Measurements from ENCODE around the gene CNOT1. TPM values are rescaled to one million over a fixed set of nuclear protein-coding genes. Genes with fewer than 3 reads are reported as not detected.

The CNOT1 gene
- polyA plus RNA-seq, 1 donor from 2014 or later: 66.2 TPM

DNA sequence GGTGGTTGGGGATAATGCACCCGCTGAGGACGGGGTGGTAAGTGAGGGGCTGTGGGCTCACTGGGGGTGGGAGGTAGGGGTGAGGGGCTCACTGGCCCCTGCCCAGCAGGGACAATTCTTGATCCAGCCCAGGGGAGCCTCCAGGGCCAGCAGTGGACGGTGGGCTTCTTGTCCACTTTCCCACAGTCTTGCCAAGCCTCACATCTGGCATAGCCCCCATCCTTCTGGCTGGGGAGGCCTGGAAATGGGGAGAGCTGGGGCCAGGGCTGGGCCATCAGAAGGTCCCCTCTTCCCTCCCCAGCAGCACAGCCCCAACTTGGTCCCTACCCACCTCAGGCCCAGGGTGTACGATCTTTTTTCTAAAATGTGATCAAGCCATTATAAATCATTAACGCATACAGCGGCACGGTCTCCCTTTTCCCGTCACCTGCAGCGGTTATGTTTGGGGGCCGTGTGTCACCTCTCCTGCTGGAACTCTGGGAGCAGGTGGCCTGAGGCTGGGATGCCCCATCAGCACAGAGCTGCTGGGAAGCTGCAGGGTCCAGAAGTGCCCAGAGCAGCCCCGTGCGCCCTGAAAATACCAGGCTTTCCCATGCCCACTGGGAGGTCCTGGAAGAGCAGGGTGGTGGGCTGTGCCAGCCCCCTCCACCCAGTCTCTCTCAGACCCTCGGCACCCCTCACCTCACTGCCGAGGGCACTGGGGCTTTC is 121.5 kb downstream of the CNOT1 start:
- Histone ChIP-seq H3K4me2 (ENCODE audit: low read length) (no peak overlapping the region), H3K4me3 (ENCODE audit: low read length) (no peak overlapping the region), H3K27me3 (ENCODE audit: insufficient read depth, low read depth, low read length) (no peaks in the 10 kb centered on the region), H4K20me1 (ENCODE audit: insufficient read depth) (no peaks in the 10 kb centered on the region), H3K36me3 (ENCODE audit: insufficient read depth, low read length) (no peaks in the 10 kb centered on the region), H3K79me2 (replicated peaks; ENCODE audit: insufficient read depth, low read length) (peaks cover under 1% of the 10 kb centered on the region), H3K9ac (ENCODE audit: low read length) (no peak overlapping the region), H2AFZ (ENCODE audit: low read depth, low read length) (no peak overlapping the region), H3K9me3 (ENCODE audit: low read length) (no peaks in the 10 kb centered on the region), H3F3A (ENCODE audit: insufficient read depth, low read length, poor library complexity, severe bottlenecking) (no peaks in the 10 kb centered on the region), H3K9me2 (ENCODE audit: insufficient read depth, low read length) (no peaks in the 10 kb centered on the region), H3K27ac (ENCODE audit: low read length) (no peak overlapping the region)
- TF ChIP-seq TAF1 (IDR thresholded peaks at IDR 0.05; ENCODE audit: low read depth) (no peak), EP300 (conservative IDR thresholded peaks at IDR 0.05; ENCODE audit: poor library complexity, severe bottlenecking) (no peak), POLR2AphosphoS5 (IDR thresholded peaks at IDR 0.05) (peak; percentile 5), EZH2 (IDR thresholded peaks at IDR 0.05; ENCODE audit: borderline replicate concordance, insufficient read depth, low read length, poor library complexity, severe bottlenecking) (no peak), MXI1 (conservative IDR thresholded peaks at IDR 0.05; ENCODE audit: poor library complexity, severe bottlenecking) (no peak), RAD21 (conservative IDR thresholded peaks at IDR 0.05) (no peak)

DNA sequence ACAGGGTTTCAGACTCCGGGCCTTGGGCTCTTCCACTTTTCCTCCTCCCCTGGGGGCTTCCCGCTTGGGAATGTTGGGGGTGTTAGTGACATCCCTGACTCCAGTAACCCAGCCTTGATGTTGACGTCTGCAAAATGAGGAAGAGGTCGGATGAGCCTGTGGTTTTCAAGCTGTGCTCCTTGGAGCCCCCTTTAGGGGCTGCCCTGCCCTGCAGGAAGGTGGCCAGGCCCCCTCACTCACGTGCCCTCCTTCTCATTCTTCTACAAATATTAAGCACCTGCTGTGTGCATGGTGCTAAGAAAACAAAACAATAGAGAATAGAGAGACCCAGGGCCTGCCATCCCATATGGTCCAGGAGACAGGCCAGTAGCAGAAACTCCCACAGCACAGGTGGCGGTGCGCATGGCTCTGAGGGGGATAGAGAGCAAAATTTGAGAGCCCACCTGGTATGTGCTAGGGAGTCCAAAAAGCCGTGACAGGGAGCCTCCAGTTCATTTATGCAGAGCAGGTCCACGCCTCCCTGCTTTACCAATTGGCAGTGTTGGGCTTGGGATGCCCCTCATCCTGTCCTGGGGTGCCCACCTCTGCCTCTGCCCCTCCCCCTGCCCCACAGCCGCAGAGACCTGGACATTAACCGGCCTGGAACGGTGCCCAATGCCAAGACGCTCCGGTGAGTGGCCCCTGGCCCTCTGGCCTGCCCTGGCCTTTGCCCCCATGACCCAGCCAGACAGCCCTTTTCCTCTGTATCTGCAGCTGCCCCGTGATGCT is 122.2 kb downstream of the CNOT1 start:
- H3K36me3 ChIP-seq (ENCODE audit: insufficient read depth, low read length): no peaks in the 10 kb centered on the region
- no peak overlapping the region for H3K4me2 ChIP-seq (ENCODE audit: low read length)
- no peaks in the 10 kb centered on the region for H3F3A ChIP-seq (ENCODE audit: insufficient read depth, low read length, poor library complexity, severe bottlenecking)
- no peak overlapping the region for H2AFZ ChIP-seq (ENCODE audit: low read depth, low read length)
- no peaks in the 10 kb centered on the region for H3K9me2 ChIP-seq (ENCODE audit: insufficient read depth, low read length)
- no peaks in the 10 kb centered on the region for H3K27me3 ChIP-seq (ENCODE audit: insufficient read depth, low read depth, low read length)
- H3K4me3 ChIP-seq (ENCODE audit: low read length): no peak overlapping the region
- no peak overlapping the region for H3K27ac ChIP-seq (ENCODE audit: low read length)
- H4K20me1 ChIP-seq (ENCODE audit: insufficient read depth): no peaks in the 10 kb centered on the region
- TF ChIP-seq SMC3 (conservative IDR thresholded peaks at IDR 0.05; ENCODE audit: poor library complexity) (no peak), TAF1 (IDR thresholded peaks at IDR 0.05; ENCODE audit: low read depth) (no peak), POLR2AphosphoS5 (IDR thresholded peaks at IDR 0.05) (no peak), RAD21 (conservative IDR thresholded peaks at IDR 0.05) (no peak)
- TF ChIP-seq, protein P1, sequence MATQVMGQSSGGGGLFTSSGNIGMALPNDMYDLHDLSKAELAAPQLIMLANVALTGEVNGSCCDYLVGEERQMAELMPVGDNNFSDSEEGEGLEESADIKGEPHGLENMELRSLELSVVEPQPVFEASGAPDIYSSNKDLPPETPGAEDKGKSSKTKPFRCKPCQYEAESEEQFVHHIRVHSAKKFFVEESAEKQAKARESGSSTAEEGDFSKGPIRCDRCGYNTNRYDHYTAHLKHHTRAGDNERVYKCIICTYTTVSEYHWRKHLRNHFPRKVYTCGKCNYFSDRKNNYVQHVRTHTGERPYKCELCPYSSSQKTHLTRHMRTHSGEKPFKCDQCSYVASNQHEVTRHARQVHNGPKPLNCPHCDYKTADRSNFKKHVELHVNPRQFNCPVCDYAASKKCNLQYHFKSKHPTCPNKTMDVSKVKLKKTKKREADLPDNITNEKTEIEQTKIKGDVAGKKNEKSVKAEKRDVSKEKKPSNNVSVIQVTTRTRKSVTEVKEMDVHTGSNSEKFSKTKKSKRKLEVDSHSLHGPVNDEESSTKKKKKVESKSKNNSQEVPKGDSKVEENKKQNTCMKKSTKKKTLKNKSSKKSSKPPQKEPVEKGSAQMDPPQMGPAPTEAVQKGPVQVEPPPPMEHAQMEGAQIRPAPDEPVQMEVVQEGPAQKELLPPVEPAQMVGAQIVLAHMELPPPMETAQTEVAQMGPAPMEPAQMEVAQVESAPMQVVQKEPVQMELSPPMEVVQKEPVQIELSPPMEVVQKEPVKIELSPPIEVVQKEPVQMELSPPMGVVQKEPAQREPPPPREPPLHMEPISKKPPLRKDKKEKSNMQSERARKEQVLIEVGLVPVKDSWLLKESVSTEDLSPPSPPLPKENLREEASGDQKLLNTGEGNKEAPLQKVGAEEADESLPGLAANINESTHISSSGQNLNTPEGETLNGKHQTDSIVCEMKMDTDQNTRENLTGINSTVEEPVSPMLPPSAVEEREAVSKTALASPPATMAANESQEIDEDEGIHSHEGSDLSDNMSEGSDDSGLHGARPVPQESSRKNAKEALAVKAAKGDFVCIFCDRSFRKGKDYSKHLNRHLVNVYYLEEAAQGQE (IDR thresholded peaks at IDR 0.05; ENCODE audit: borderline replicate concordance): no peak
- TF ChIP-seq, protein P2, sequence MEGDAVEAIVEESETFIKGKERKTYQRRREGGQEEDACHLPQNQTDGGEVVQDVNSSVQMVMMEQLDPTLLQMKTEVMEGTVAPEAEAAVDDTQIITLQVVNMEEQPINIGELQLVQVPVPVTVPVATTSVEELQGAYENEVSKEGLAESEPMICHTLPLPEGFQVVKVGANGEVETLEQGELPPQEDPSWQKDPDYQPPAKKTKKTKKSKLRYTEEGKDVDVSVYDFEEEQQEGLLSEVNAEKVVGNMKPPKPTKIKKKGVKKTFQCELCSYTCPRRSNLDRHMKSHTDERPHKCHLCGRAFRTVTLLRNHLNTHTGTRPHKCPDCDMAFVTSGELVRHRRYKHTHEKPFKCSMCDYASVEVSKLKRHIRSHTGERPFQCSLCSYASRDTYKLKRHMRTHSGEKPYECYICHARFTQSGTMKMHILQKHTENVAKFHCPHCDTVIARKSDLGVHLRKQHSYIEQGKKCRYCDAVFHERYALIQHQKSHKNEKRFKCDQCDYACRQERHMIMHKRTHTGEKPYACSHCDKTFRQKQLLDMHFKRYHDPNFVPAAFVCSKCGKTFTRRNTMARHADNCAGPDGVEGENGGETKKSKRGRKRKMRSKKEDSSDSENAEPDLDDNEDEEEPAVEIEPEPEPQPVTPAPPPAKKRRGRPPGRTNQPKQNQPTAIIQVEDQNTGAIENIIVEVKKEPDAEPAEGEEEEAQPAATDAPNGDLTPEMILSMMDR (IDR thresholded peaks at IDR 0.05; ENCODE audit: poor library complexity, severe bottlenecking): no peak
- H3K9ac ChIP-seq (ENCODE audit: low read length): no peak overlapping the region
- H3K9me3 ChIP-seq (ENCODE audit: low read length): no peaks in the 10 kb centered on the region
- peaks cover 8% of the 10 kb centered on the region for H3K79me2 ChIP-seq (replicated peaks; ENCODE audit: insufficient read depth, low read length)
